ENCODE results near the gene SNAP47.

SNAP47 gene

GRCh38 chr1:227767401-227768124, 32.3 kb downstream of the SNAP47 start:
- TF ChIP-seq LEF1 (IDR thresholded peaks at IDR 0.05; ENCODE audit: borderline replicate concordance) (no peak), TARDBP (IDR thresholded peaks at IDR 0.05) (peak; percentile 88), PKNOX1 (IDR thresholded peaks at IDR 0.05) (no peak), CTBP1 (IDR thresholded peaks at IDR 0.05; ENCODE audit: borderline replicate concordance) (no peak), FOXK2 (IDR thresholded peaks at IDR 0.05) (no peak), SUZ12 (IDR thresholded peaks at IDR 0.05) (no peak), NFRKB (IDR thresholded peaks at IDR 0.05) (no peak), ARNT (IDR thresholded peaks at IDR 0.05) (no peak), SP1 (IDR thresholded peaks at IDR 0.05) (no peak), ELF4 (IDR thresholded peaks at IDR 0.05) (0 out of 2 replicates have a peak, but pooled peaks have one; percentile 10), ZNF384 (IDR thresholded peaks at IDR 0.05) (no peak)
- ChIA-PET POLR2A (no interaction called here), CTCF (no interaction called here)
- DNase-seq (ENCODE audit: extremely low spot score): no peak

GRCh38 chr1:227768125-227768439, 32.8 kb downstream of the SNAP47 start:
- ChIA-PET CTCF (no interaction called here), POLR2A (no interaction called here)
- TF ChIP-seq FOXA1 (IDR thresholded peaks at IDR 0.05) (no peak), ZNF384 (IDR thresholded peaks at IDR 0.05) (no peak), SP1 (IDR thresholded peaks at IDR 0.05) (no peak), CTBP1 (IDR thresholded peaks at IDR 0.05; ENCODE audit: borderline replicate concordance) (no peak), BHLHE40 (IDR thresholded peaks at IDR 0.05; ENCODE audit: borderline replicate concordance) (no peak), HDGF (IDR thresholded peaks at IDR 0.05; ENCODE audit: borderline replicate concordance) (no peak), LEF1 (IDR thresholded peaks at IDR 0.05; ENCODE audit: borderline replicate concordance) (no peak), PKNOX1 (IDR thresholded peaks at IDR 0.05) (no peak), FOXM1 (IDR thresholded peaks at IDR 0.05; ENCODE audit: borderline replicate concordance) (no peak)

GRCh38 chr1:227768640-227769039, 33.4 kb downstream of the SNAP47 start:
- TF ChIP-seq SUZ12 (IDR thresholded peaks at IDR 0.05): no peak
- no peak for TF ChIP-seq L3MBTL2 (conservative IDR thresholded peaks at IDR 0.05)
- no peak for TF ChIP-seq ELF4 (IDR thresholded peaks at IDR 0.05)
- TF ChIP-seq ZNF384 (IDR thresholded peaks at IDR 0.05): no peak
- ChIA-PET POLR2A (no interaction called here), CTCF (no interaction called here)
- DNase-seq (ENCODE audit: extremely low spot score): no peak

More at GRCh38 chr1:227768125-227768439, 32.8 kb downstream of the SNAP47 start:
- DNase-seq (ENCODE audit: extremely low spot score): no peak

- DNase-seq (ENCODE audit: extremely low spot score): no peak
- ChIA-PET CTCF (no interaction called here), POLR2A (no interaction called here)
- TF ChIP-seq SP1 (IDR thresholded peaks at IDR 0.05): no peak
- no peak for TF ChIP-seq PKNOX1 (IDR thresholded peaks at IDR 0.05)
- TF ChIP-seq FOXM1 (IDR thresholded peaks at IDR 0.05; ENCODE audit: borderline replicate concordance): no peak
- TF ChIP-seq LEF1 (IDR thresholded peaks at IDR 0.05; ENCODE audit: borderline replicate concordance): no peak
- no peak for TF ChIP-seq ZNF384 (IDR thresholded peaks at IDR 0.05)
- no peak for TF ChIP-seq TARDBP (IDR thresholded peaks at IDR 0.05)
- TF ChIP-seq ELF4 (IDR thresholded peaks at IDR 0.05): no peak
- no peak for TF ChIP-seq FOXK2 (IDR thresholded peaks at IDR 0.05)
- TF ChIP-seq ARNT (IDR thresholded peaks at IDR 0.05): no peak
- no peak for TF ChIP-seq L3MBTL2 (conservative IDR thresholded peaks at IDR 0.05)
- no peak for TF ChIP-seq HDGF (IDR thresholded peaks at IDR 0.05; ENCODE audit: borderline replicate concordance)
- TF ChIP-seq NFRKB (IDR thresholded peaks at IDR 0.05): no peak
- no peak for TF ChIP-seq SUZ12 (IDR thresholded peaks at IDR 0.05)
- no peak for TF ChIP-seq CTBP1 (IDR thresholded peaks at IDR 0.05; ENCODE audit: borderline replicate concordance)
- TF ChIP-seq BHLHE40 (IDR thresholded peaks at IDR 0.05; ENCODE audit: borderline replicate concordance): no peak
- TF ChIP-seq FOXA1 (IDR thresholded peaks at IDR 0.05): no peak
Measured at GRCh38 chr1:227769047-227769935, 34.1 kb downstream of the SNAP47 start.

- CTCF ChIA-PET: no interaction called here
- POLR2A ChIA-PET: no interaction called here
- no peak for DNase-seq (ENCODE audit: extremely low spot score)
- TF ChIP-seq PKNOX1 (IDR thresholded peaks at IDR 0.05) (no peak), ZNF384 (IDR thresholded peaks at IDR 0.05) (no peak), CTBP1 (IDR thresholded peaks at IDR 0.05; ENCODE audit: borderline replicate concordance) (no peak), LEF1 (IDR thresholded peaks at IDR 0.05; ENCODE audit: borderline replicate concordance) (no peak), L3MBTL2 (conservative IDR thresholded peaks at IDR 0.05) (no peak)
Measured at GRCh38 chr1:227769936-227770494, 34.8 kb downstream of the SNAP47 start.

Measured in HEK293T (cell line).